Stimulated activated CD4-positive, alpha-beta T cell treated with anti-CD3 and anti-CD28 coated beads, Interleukin-2, amount 100 ng/mL, for 48 hours (primary cell): ENCODE data around the gene DPP4.

ENCODE experiments used
- DNase-seq, 2 donors: peaks; one replicate each; pipeline ENCODE4 v3.0.0-alpha.2; 2020

DPP4 gene

GRCh38 chr2:162073888-162074631, at the start of gene DPP4:
DPP4 (minus strand) TSS chr2:162074215; CDS start chr2:162073981, 234 bp downstream.
- peak; percentile 47 to 53 for DNase-seq

- DNase-seq: no peak
Measured at GRCh38 chr2:162118166-162119031, 44.4 kb upstream of the DPP4 start.

- no peak for DNase-seq
Measured at GRCh38 chr2:162116352-162116751, 42.3 kb upstream of the DPP4 start.

GRCh38 chr2:162115076-162115475, 41.1 kb upstream of the DPP4 start:
- no peak for DNase-seq

GRCh38 chr2:162114271-162114670, 40.3 kb upstream of the DPP4 start:
- no peak for DNase-seq

- DNase-seq: no peak
Measured at GRCh38 chr2:162113776-162114168, 39.8 kb upstream of the DPP4 start.

- DNase-seq: no peak
Measured at GRCh38 chr2:162113088-162113775, 39.2 kb upstream of the DPP4 start.

GRCh38 chr2:162111958-162112850, 38.2 kb upstream of the DPP4 start:
- DNase-seq: no peak

- no peak for DNase-seq
Measured at GRCh38 chr2:162107361-162107901, 33.4 kb upstream of the DPP4 start.

GRCh38 chr2:162106746-162107145, 32.7 kb upstream of the DPP4 start:
- no peak for DNase-seq

- DNase-seq: no peak
Measured at GRCh38 chr2:162106146-162106551, 32.1 kb upstream of the DPP4 start.

GRCh38 chr2:162103443-162104009, 29.5 kb upstream of the DPP4 start:
- no peak for DNase-seq

GRCh38 chr2:162100579-162100978, 26.6 kb upstream of the DPP4 start:
- DNase-seq: no peak

- no peak for DNase-seq
Measured at GRCh38 chr2:162099836-162100235, 25.8 kb upstream of the DPP4 start.

- DNase-seq: no peak
Measured at GRCh38 chr2:162092658-162093556, 18.9 kb upstream of the DPP4 start.

GRCh38 chr2:162092008-162092390, 18.0 kb upstream of the DPP4 start:
- DNase-seq: no peak

GRCh38 chr2:162091325-162092007, 17.5 kb upstream of the DPP4 start:
- DNase-seq: no peak

GRCh38 chr2:162090109-162090508, 16.1 kb upstream of the DPP4 start:
- no peak for DNase-seq

- DNase-seq: no peak
Measured at GRCh38 chr2:162086904-162087303, 12.9 kb upstream of the DPP4 start.
